GM13977 (cell line): ENCODE measurements around the gene SPTBN2.

Experiments
- DNase-seq: peaks from one replicate; pipeline ENCODE4 v3.0.0; 2012; ENCODE audit warnings: low spot score
- in situ Hi-C: fragments of 300-500 bp; cut with MboI; formaldehyde crosslinking; loops from one replicate; pipeline ENCODE4 v1.12.0; 2022; ENCODE audit warnings: low sequenced_read_pairs, low pct_unique_long_range_greater_than_20kb, mixed read lengths, inconsistent platforms; ENCODE audit not compliant: unreplicated experiment
- TF ChIP-seq, protein P1 (sequence below): IDR thresholded peaks from 2 replicates; pipeline ENCODE4 v1.5.1; 2012; ENCODE audit warnings: mild to moderate bottlenecking, control low read depth; ENCODE audit not compliant: insufficient read depth; ENCODE audit errors: extremely low read depth, missing control alignments

SPTBN2 gene

DNA sequence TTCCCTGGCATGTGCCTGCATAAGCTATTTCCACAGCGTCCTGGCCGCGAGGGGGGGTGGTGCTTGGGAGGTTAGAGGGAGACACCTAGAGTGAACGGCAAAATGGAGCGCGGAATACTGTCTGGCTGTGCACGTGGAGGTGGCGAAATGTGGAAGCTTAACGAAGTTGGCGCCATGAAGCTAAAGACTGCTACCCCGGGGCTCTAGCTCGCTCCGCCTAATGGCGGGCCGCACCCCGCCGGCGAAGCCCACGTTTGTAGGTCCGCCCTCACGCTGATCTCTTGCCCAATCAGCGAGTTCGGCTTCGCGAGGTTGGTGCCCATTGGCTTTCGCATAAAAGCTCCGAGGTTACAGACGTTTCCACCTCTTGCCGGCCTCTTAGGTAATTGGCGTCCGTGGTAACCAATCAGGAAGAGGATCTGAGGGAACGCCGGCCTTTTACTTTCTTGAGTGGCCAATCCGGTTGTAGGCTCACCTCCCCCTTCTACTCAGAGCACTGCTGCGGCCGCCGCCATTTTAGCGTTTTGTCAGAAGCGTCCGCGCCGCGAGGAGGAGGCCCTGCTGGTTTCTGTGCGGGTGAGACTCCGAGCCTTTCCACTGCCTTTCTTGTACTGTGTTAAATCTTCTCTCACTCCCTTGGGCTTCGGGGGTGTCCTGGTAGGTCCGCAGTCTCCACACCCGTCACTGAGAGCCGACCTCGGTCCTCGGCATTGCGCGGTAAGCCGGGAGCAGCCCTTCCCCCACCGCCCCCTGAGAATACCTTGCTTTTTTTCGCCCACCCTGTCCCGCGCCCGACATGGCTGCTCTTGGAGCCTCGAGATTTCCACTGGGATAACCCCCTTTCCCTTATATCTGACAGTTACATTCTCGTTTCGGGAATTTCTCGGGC is 90.6 kb downstream of the SPTBN2 start, which contains the start of gene RBM4:
Gene RBM4 (plus strand): TSS at position 527 of the 889 bp plus-strand sequence. CDS start 1,009 bp downstream, outside the sequence.
- peak; percentile 97 for DNase-seq
- in situ Hi-C loops = no loop called here
- TF ChIP-seq, protein P1, sequence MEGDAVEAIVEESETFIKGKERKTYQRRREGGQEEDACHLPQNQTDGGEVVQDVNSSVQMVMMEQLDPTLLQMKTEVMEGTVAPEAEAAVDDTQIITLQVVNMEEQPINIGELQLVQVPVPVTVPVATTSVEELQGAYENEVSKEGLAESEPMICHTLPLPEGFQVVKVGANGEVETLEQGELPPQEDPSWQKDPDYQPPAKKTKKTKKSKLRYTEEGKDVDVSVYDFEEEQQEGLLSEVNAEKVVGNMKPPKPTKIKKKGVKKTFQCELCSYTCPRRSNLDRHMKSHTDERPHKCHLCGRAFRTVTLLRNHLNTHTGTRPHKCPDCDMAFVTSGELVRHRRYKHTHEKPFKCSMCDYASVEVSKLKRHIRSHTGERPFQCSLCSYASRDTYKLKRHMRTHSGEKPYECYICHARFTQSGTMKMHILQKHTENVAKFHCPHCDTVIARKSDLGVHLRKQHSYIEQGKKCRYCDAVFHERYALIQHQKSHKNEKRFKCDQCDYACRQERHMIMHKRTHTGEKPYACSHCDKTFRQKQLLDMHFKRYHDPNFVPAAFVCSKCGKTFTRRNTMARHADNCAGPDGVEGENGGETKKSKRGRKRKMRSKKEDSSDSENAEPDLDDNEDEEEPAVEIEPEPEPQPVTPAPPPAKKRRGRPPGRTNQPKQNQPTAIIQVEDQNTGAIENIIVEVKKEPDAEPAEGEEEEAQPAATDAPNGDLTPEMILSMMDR = peak; percentile 1

DNA sequence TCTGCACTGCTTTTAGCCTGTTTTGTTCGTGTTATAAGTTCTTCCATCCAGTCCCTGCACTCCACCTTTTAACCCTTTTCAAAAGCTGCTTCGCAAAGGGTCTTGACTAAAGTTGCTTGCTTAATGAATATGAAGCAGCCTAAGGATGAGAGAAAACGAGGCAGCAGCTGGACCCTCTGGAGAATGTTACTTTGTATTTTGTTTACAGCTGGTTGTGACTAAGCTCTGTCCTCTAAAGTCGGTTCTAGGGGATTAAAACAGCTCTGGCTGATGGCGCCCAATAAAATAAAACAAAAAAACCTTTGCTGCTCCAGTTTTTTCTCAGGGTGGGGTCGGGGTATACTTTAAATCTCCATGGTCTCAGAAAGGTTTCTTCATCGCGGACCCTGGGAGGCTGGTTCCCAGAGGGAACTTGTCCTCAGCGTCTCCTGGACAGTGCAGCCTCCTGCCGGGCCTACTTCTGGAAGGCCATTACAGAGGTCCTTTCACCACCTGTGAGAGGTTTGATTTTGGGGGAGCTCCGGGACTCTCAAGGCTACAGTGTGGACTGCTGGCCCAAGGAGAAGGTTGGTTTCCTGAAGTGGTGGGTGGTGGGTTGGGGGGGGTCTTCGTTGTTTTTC is 91.3 kb downstream of the SPTBN2 start:
- TF ChIP-seq, protein P1 = no peak
- in situ Hi-C loops = no loop called here
- no peak for DNase-seq

DNA sequence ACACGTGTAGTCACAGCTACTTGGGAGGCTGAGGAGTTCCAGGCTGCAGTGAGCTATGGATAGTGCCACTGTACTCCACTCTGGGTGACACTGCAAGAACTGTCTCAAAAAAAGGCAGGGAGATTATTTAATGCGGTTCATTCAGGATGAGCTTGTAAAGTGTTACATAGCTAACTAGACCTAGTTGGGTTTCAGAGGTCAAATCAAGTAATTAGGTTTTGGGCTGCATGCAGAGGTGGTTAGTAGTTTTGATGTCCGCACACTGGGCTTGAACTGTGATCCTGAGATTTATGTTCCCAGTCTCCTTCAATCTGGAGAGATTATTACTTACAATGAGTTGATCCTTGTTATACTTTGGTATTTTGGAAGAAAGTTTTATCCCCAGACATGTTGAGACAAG is 92.6 kb downstream of the SPTBN2 start:
- no peak for DNase-seq
- in situ Hi-C loops = no loop called here
- TF ChIP-seq, protein P1 = no peak
